H1 (cell line): ENCODE measurements around the gene KIAA0513. TPM values are rescaled to one million over a fixed set of nuclear protein-coding genes. Genes with fewer than 3 reads are reported as not detected.

Experiments used
- ATF2 ChIP-seq: IDR thresholded peaks from 2 replicates; pipeline ENCODE4 v1.6.1; 2012; ENCODE audit warnings: low read length, inconsistent platforms
- ATF3 ChIP-seq: IDR thresholded peaks from 2 replicates; pipeline ENCODE4 v1.6.1; 2011; ENCODE audit warnings: low read depth, mild to moderate bottlenecking, low read length; ENCODE audit not compliant: insufficient read depth
- CEBPB ChIP-seq: IDR thresholded peaks from 2 replicates; pipeline ENCODE4 v1.6.1; 2012; ENCODE audit warnings: low read depth, low read length
- CHD7 ChIP-seq: fragments of 300-600 bp; sonication (generic); IDR thresholded peaks from 2 replicates; pipeline ENCODE4 v1.7.1; 2012; ENCODE audit warnings: low read length, moderate library complexity, mild to moderate bottlenecking, inconsistent platforms; ENCODE audit not compliant: insufficient replicate concordance
- GABPA ChIP-seq: IDR thresholded peaks from 2 replicates; pipeline ENCODE4 v1.6.1; 2011; ENCODE audit warnings: mild to moderate bottlenecking, low read length, moderate library complexity, borderline replicate concordance; ENCODE audit not compliant: insufficient read depth
- JUND ChIP-seq: IDR thresholded peaks from 2 replicates; pipeline ENCODE4 v1.6.1; 2011; ENCODE audit warnings: mild to moderate bottlenecking, improper control_type of control experiment, low read length
- polyA plus RNA-seq, 7 experiments: library from polyadenylated mRNA; depleted of rRNA in 3 of 7; stranded (reverse) in 5 of 7; unstranded in 2 of 7; fragments of >200 nt in 5 of 7; fragments of 200-250 nt in 2 of 7; gene quantifications; 1 replicate in 5 of 7; 2 replicates in 1 of 7; 4 replicates in 1 of 7; pipeline versions ENCODE4 v1.2.1 to v1.2.3, GENCODE V29; 2011 to 2013; ENCODE audit warnings: missing spikeins in 2 of 7, mixed read lengths in 2 of 7
- total RNA-seq: library from RNA; stranded (reverse); fragmentation: NEBNext Ultra II Directional; extraction: Animal tissue kit (Norgen Biotek cat#: 25700); gene quantifications from 2 replicates; pipeline ENCODE4 v1.2.1, GENCODE V29; 2021

KIAA0513 gene
- total and polyA plus RNA-seq, 2 of the 8 experiments (the other 6 are each of a cell fraction or from before 2014, with no cell fraction given), result 2.1 to 6.1 TPM

GRCh38 chr16:85049706-85050305 lies 22.2 kb downstream of the KIAA0513 start (continued):
- no peak for TF ChIP-seq CHD7
- TF ChIP-seq CEBPB, result no peak
- TF ChIP-seq JUND, result no peak
- TF ChIP-seq ATF2, result no peak
- TF ChIP-seq ATF3, result no peak
- no peak for TF ChIP-seq GABPA
